Measurements from ENCODE around the gene SMC6.

Gene SMC6

GRCh38 chr2:17646838-17647701 lies 106.5 kb downstream of the SMC6 start:
- no peak for DNase-seq

GRCh38 chr2:17646081-17646554 lies 107.5 kb downstream of the SMC6 start:
- DNase-seq, result no peak

- DNase-seq, result no peak
Observed at GRCh38 chr2:17644997-17645720, 108.5 kb downstream of the SMC6 start.

GRCh38 chr2:17643031-17643615 lies 110.5 kb downstream of the SMC6 start:
- DNase-seq, result no peak

DNA sequence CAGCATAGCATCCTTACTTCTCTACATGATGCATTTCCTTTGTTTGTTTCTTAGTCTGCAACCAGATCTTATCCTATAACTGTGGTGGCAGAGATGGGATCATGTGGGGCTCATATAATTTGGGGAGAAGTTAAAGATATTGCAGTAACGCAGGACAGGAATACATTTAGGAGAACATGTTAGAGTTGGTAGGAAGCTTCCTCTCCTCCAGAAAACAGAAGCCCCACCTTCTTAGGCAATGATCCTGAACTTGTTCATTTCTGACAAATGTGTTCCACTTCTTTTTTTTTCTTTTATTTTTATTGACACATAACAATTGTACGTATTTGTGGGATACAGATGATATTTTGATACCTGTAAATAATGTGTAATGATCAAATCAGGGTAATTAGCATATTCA lies 113.2 kb downstream of the SMC6 start:
- no peak for DNase-seq

- no peak for DNase-seq
Observed at GRCh38 chr2:17638196-17638743, 115.3 kb downstream of the SMC6 start.

DNA sequence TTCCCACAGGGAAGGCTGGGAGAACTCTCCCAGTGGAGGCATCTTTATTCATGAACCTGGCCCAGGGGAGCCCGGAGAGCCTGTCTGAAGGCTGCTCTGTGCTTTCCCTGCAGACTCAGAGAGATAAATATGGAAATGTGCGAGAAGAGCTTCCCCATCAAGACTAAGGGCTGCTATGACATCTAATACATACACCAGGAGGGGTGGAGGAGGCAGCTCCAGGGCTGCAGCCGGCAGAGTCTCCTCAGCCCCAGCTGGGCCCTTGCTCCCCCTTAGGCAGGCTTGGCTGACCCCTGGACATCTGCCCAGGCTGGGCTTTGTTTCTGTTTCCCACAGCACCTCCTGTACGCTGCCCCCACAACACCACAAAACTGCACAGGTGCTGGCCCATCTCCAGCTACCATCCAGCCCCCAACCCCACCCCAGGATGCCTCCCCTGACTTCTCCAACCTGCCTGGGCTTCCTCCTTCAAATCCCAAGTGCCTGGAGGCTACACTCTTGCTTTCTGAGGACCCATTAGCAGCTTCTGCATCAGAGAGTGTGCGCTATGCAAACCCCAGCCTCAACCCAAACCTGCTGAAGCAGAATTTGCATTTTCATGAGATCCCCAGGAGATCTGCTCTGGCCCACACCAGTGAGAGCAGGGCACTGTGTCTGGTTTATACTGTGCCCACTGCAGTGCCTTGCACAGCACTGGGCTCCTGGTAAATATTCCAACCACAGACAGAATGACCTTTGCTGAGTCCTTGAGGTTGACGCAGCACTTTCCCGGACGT lies 116.3 kb downstream of the SMC6 start:
- no peak for DNase-seq

GRCh38 chr2:17636257-17636656 lies 117.4 kb downstream of the SMC6 start:
- DNase-seq, result no peak

GRCh38 chr2:17634997-17635396 lies 118.6 kb downstream of the SMC6 start:
- DNase-seq, result no peak

- no peak for DNase-seq
Observed at GRCh38 chr2:17630089-17630488, 123.5 kb downstream of the SMC6 start.

DNA sequence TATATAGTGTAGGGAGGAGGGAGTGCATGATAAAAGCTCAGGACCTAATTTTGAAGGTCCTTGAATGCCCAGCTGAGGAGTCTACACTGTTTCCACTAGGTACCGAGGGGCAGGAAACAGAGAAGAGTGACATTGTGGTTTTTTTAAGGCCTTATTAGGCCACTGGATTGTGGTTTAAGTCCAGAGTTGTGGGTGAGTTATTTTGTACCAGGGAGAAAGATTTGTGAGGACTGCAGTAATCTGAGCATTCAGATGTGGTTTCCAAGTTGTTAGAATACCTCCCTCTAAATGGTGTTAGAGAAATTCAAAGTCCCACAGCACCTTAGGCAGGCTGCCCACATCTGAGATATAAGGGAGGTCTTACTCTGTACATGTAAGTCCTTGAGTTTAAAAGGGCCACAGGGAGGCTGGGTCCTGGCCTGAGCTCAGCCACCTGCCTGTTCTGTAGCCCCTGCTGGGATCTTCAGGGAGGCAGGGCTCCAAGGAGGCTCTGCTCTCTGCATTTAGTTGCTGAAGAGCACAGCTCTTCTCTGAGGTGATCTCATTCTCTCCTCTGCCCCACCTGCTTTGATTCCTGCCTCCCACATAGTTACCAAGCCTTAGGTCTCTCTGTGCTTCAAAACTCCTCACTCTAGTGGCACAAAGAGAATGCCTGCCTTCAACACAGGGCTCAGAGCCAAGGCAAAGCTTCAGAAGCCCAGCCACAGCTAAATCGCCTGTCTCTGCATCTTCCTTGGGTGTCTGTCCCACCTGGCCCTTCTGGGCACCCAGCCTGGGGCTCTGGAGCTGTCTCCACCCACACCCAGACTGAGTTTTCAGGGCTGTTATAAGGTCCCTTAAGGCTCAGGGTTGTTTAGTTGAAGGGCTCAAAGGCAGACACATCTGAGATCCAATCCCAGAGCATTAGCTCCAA lies 125.0 kb downstream of the SMC6 start:
- no peak for DNase-seq

GRCh38 chr2:17627434-17627833 lies 126.2 kb downstream of the SMC6 start:
- no peak for DNase-seq

GRCh38 chr2:17626986-17627385 lies 126.6 kb downstream of the SMC6 start:
- no peak for DNase-seq

DNA sequence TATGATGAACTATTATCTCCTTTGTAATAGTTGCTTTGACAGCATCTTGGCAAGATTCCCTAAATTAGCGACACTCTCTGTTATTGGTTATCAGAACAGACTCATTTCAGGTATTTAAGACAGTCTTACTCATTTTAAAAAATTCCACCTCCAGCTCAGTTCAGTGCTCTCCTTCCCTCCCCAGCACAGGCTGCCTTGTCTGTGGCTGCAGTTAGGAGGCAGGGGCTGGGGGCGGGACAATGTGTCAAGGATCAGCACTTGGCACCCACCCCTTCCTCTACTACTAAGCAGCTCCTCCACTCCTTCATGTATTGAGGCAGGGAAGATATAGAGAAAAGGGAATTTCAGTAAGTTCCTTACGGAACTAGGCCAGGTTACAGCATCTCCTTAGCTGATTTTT lies 128.2 kb downstream of the SMC6 start:
- no peak for DNase-seq

DNA sequence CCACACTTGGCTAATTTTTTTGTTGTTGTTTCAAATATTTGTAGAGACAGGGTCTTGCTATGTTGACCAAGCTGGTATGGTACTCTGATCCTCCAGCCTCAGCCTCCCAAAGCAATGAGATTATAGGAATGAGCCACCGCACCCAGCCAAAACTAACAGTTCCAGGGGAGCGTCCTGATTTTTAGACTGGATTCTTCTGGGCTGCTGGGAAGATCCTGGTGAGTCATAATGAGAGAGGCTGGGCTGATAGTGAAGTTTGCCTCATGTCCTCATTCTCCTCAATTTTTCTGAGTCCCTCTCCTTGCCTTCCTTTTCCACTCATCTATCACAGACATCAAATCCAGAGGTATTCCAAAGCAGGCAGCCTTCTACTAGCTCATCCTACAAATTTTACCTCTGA lies 131.8 kb downstream of the SMC6 start:
- DNase-seq, result no peak

DNA sequence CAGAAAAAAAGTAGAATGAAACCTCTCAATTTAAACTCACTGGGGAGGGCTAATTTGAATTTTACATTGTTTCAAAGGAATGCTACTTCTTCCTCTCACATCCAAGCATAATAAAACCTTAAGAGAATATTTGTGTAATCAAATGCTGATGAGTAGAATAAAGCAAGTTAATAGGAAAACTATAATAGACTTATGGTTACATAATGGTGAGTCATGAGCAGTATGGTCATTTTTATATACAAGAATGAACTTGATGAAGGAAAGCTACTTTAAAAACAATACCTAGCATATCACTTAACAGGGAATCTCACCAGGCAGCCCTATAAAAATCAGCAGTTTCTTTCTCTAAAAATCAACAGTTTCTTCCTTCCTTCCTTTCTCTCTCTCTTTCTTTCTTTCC lies 132.8 kb downstream of the SMC6 start:
- DNase-seq, result no peak

DNA sequence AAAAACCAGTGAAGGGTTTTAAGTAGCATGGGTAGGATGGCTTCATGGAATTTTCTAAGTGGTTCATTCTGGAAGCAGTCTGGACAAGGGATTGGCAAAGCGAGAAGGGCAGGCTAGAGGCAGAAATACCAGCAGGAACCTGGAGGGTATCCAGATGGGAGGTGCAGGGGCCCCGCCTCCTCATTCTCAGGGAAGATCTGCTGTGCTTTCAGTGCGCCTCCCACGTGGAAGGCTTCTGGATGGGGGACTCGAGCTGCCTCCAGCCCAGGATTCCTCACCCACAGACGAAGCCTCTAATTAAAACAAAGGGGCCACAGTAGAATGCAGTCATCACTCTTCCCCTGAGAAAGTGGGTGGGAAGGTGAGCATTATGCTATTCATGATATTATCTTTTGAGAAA lies 133.3 kb downstream of the SMC6 start:
- no peak for DNase-seq

DNA sequence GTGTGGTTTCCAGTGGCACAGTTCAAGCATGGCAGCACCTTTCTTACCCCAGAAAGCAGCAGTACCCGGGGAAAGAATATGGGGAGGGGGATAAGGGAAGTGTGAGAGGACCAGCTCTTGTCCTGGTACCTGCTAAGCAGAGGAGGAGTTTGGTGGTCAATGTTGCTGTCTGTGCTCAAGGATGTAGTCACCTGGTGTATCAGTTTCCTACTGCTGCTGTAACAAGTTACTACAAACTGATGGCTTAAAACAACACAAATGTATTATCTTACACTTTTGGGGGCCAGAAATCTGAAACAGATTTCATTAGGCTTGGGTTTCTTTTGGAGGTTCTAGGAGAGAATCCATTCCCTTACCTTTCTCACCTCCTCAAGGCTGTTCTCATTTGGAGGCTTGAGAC lies 135.7 kb downstream of the SMC6 start:
- no peak for DNase-seq

DNA sequence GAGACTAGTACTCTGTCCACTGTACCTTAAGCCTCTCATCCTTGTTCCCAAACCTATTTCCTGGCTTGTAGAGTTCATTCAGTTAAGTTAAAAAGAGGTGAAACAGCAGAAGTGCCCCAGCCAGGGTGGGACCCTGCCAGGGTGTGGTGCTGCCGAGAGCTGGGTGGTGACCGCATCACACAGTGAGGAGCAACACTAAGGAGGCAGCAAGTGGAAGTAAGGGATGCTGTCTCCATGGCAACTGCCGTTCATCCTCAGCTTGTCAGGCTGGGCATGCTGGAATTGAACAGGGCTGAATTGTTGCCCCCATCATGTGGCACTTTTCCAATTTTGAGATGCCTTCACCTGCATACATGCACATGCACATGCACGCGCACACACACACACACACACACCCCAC lies 136.1 kb downstream of the SMC6 start:
- DNase-seq, result no peak

DNA sequence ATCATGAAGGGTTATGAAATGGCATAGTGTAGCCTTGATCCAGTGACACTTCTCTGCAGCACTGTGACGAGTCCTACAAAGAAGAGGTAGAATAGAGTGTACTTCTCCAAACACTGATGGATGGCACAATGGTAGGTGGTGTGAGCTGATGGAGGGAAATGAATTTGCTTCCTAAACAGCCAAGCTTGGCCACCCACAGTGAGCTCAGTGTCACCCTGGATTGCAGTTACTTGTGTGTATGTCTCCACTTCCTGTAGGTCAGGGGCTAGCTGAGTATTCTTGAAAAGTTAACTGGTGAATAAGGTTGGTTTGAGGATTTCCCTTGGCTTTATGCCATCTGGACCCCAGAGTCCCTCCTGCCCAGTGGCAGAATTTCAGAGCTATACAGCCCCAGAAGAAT lies 137.2 kb downstream of the SMC6 start:
- DNase-seq, result no peak

DNA sequence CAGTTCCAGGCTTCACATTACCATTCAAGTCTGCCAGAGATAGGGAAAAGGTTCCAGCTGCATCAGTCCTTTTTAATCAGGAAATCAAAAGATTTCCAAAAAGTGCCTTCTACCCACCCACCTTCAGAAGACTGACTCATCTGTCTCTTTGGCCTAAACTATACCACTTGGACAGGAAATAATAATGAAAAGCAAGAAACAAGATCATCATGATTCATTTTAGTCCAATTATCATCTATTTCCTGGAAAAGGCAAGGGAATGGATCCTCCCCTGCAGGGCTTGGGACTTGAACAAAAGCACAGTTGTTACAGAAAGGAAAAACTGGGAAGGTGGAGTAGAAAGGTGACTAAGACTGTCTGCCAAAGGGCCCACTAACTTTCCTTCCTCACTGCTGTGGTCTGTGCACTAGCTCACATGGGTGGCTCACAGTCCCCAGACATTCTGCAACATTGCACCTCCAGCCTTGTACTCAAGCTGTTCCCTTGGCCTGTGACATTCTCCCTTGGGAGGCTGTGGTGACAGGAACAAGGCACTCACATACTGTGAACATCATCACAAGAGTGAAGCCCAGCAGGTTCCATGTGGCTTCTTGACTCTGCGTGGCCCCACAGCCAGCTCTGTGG lies 137.8 kb downstream of the SMC6 start:
- no peak for DNase-seq

Data from activated effector memory CD4-positive, alpha-beta T cell treated with Interleukin-2 at 50 U/mL for 16 hours (primary cell).